ENCODE measurements around the gene ARSH. TPM values are rescaled to one million over a fixed set of nuclear protein-coding genes. Genes with fewer than 3 reads are reported as not detected.

Gene ARSH
- total and polyA plus RNA-seq, 11 donors = not detected

- Histone ChIP-seq H3K27me3 (no peaks in the 10 kb centered on the region), H3K36me3 (no peaks in the 10 kb centered on the region), H3K4me1 (no peaks in the 10 kb centered on the region), H3K9me3 (peaks cover 0 to 2% (median 0%) of the 10 kb centered on the region in 12 donors), H3K4me3 (no peak overlapping the region), H3K27ac (no peak overlapping the region)
- intact Hi-C loops (cut with DNase I) = no loop called here
- peak in 2 of 4 donors; percentile 41 to 45 for ATAC-seq
- 8 to 10% (median 10%) methylated on average over 9 of the region's 9 CpGs for WGBS, 4 donors
- TF ChIP-seq POLR2A (IDR thresholded peaks at IDR 0.05) = no peak
- TF ChIP-seq CTCF (IDR thresholded peaks at IDR 0.05) = no peak
- DNase-seq = peak in 4 of 5 donors; percentile 8 to 54 (median 32)
Observed at GRCh38 chrX:3066555-3066954, 60.2 kb downstream of the ARSH start.

- peaks cover 0 to 11% (median 0%) of the 10 kb centered on the region in 9 donors for H3K27me3 ChIP-seq
- intact Hi-C loops (cut with DNase I) = no loop called here
- H3K36me3 ChIP-seq = no peaks in the 10 kb centered on the region
- H3K4me3 ChIP-seq = no peak overlapping the region
- WGBS, 4 donors = 7 to 36% (median 11%) methylated on average over 1 of the region's 1 CpG
- H3K27ac ChIP-seq = no peak overlapping the region
- TF ChIP-seq CTCF (IDR thresholded peaks at IDR 0.05) (no peak), POLR2A (IDR thresholded peaks at IDR 0.05) (no peak)
- no peak for DNase-seq
- no peaks in the 10 kb centered on the region for H3K9me3 ChIP-seq
- H3K4me1 ChIP-seq = no peaks in the 10 kb centered on the region
- no peak for ATAC-seq
Observed at GRCh38 chrX:3075959-3076358, 69.6 kb downstream of the ARSH start.

DNA sequence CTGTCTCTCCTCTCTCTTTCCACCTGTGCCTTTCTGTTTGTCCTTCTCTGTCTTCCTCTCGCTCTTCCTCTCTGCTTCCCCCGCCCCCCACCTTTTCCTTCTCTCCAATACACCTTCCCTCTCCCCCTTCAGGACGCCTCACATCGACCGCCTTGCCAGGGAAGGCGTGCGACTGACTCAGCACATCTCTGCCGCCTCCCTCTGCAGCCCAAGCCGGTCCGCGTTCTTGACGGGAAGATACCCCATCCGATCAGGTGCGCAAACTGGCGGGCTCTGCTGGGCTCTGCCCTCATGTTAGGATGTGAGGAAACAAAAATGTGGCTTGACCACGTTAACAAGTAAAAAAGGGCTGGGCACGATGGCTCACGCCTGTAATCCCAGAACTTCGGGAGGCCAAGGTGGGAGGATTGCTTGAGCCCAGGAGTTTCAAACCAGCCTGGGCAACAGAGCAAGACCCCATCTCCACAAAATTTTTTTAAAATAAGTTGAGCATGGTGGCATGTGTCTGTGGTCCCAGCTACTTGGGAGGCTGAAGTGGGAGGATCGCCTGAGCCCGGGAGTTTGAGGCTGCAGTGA is 70.2 kb downstream of the ARSH start:
- no peak for TF ChIP-seq POLR2A (IDR thresholded peaks at IDR 0.05)
- TF ChIP-seq CTCF (IDR thresholded peaks at IDR 0.05) = no peak
- DNase-seq (no peak), ATAC-seq (no peak)
- 41 to 49% (median 46%) methylated on average over 21 of the region's 21 CpGs for WGBS, 4 donors
- H3K27me3 ChIP-seq = peaks cover 0 to 11% (median 0%) of the 10 kb centered on the region in 9 donors
- H3K4me1 ChIP-seq = no peaks in the 10 kb centered on the region
- no peaks in the 10 kb centered on the region for H3K36me3 ChIP-seq
- intact Hi-C loops (cut with DNase I) = no loop called here
- no peak overlapping the region for H3K4me3 ChIP-seq
- no peaks in the 10 kb centered on the region for H3K9me3 ChIP-seq
- H3K27ac ChIP-seq = no peak overlapping the region

Other genes with a start within 250 kb of the ARSH start
- 10 to 100 TPM in 1 of 9 donors, 1 to 10 TPM in 3, under 1 TPM in 5; 0.58 to 13.2 (median 1.00) TPM for gene GYG2, start 177.6 kb upstream of the ARSH start, total RNA-seq
- 1 to 10 TPM in 1 of 2 donors, under 1 TPM in 1; 0.38 to 1.2 TPM for gene GYG2, start 177.6 kb upstream of the ARSH start, polyA plus RNA-seq
- 10 to 100 TPM in 3 of 9 donors, 1 to 10 TPM in 6; 6.3 to 23.6 (median 8.6) TPM for gene ARSD, start 77.2 kb upstream of the ARSH start, total RNA-seq
- 1 to 10 TPM; 3.2 to 8.6 TPM for gene ARSD, start 77.2 kb upstream of the ARSH start, polyA plus RNA-seq
- not detected for gene ARSF, start 34.9 kb downstream of the ARSH start, total RNA-seq
- gene ARSF, start 34.9 kb downstream of the ARSH start, polyA plus RNA-seq = not detected